Endodermal cell (in vitro differentiated cells): ENCODE measurements around the gene IL1RAP. TPM values are rescaled to one million over a fixed set of nuclear protein-coding genes. Genes with fewer than 3 reads are reported as not detected.

Experiments
- DNase-seq: peaks from one replicate; pipeline ENCODE4 v3.0.0-alpha.2; 2017
- H3K27ac ChIP-seq: 2 replicates; pipeline ENCODE4 v1.5.1; 2013; ENCODE audit warnings: mild to moderate bottlenecking, low read depth, low read length, moderate library complexity
- H3K27me3 ChIP-seq: 2 replicates; pipeline ENCODE4 v1.6.1; 2013; ENCODE audit warnings: mild to moderate bottlenecking, low read length, moderate library complexity; ENCODE audit not compliant: insufficient read depth, control insufficient read depth, poor library complexity, severe bottlenecking
- H3K36me3 ChIP-seq: 2 replicates; pipeline ENCODE4 v1.7.0; 2013; ENCODE audit warnings: mild to moderate bottlenecking, low read length, moderate library complexity; ENCODE audit not compliant: control insufficient read depth, insufficient read depth
- H3K4me1 ChIP-seq: one replicate; pipeline ENCODE4 v1.7.0; 2013; ENCODE audit warnings: low read length; ENCODE audit not compliant: control insufficient read depth, insufficient read depth
- H3K4me3 ChIP-seq: 2 replicates; pipeline ENCODE4 v1.5.1; 2013; ENCODE audit warnings: mild to moderate bottlenecking, low read length, moderate library complexity
- H3K9ac ChIP-seq: 2 replicates; pipeline ENCODE4 v1.6.1; 2013; ENCODE audit warnings: mild to moderate bottlenecking, low read length, moderate library complexity; ENCODE audit not compliant: poor library complexity, severe bottlenecking; ENCODE audit errors: extremely low read depth
- H3K9me3 ChIP-seq: 2 replicates; pipeline ENCODE4 v1.6.1; 2013; ENCODE audit warnings: mild to moderate bottlenecking, low read length, moderate library complexity; ENCODE audit not compliant: control insufficient read depth
- H3K27ac Mint-ChIP-seq: 2 replicates; pipeline ENCODE4 v1.8.0; 2020; ENCODE audit warnings: mixed read lengths
- H3K27me3 Mint-ChIP-seq: 2 replicates; pipeline ENCODE4 v1.8.0; 2021; ENCODE audit warnings: mild to moderate bottlenecking, mixed read lengths; ENCODE audit not compliant: insufficient read depth
- H3K36me3 Mint-ChIP-seq: 2 replicates; pipeline ENCODE4 v1.8.0; 2020; ENCODE audit warnings: low read depth, mixed read lengths
- H3K4me1 Mint-ChIP-seq: 2 replicates; pipeline ENCODE4 v1.8.0; 2020; ENCODE audit warnings: mixed read lengths
- H3K4me3 Mint-ChIP-seq: 2 replicates; pipeline ENCODE4 v1.8.0; 2020; ENCODE audit warnings: mild to moderate bottlenecking, moderate library complexity, mixed read lengths
- H3K9me3 Mint-ChIP-seq: 2 replicates; pipeline ENCODE4 v1.8.0; 2020; ENCODE audit warnings: mild to moderate bottlenecking, mixed read lengths
- WGBS, 2 experiments: methylation state at CpG; one replicate each; pipeline versions ENCODE4 v1.1.5 to v1.1.7; 2013; ENCODE audit warnings: missing lambda C conversion rate in 2 of 2, mixed read lengths in 1 of 2; ENCODE audit not compliant: insufficient coverage in 1 of 2, insufficient read length in 1 of 2; 5-methylcytosine and 5-hydroxymethylcytosine counted together
- total RNA-seq, 2 donors: library from RNA; stranded (reverse); fragmentation: NEBNext Ultra II Directional in 1 of 2; extraction: Animal tissue kit (Norgen Biotek cat#: 25700) in 1 of 2; gene quantifications; 2 replicates in 1 of 2; 3 replicates in 1 of 2; pipeline ENCODE4 v1.2.1, GENCODE V29; 2021
- TF ChIP-seq, protein P1 (sequence below): fragments of 200-600 bp; sonication (generic); conservative IDR thresholded peaks from 2 replicates; pipeline ENCODE4 v1.5.0; 2021; ENCODE audit warnings: antibody characterized with exemption, mild to moderate bottlenecking

IL1RAP gene
- total RNA-seq, 2 donors from 2014 or later, result 2.6 to 6.0 TPM

DNA sequence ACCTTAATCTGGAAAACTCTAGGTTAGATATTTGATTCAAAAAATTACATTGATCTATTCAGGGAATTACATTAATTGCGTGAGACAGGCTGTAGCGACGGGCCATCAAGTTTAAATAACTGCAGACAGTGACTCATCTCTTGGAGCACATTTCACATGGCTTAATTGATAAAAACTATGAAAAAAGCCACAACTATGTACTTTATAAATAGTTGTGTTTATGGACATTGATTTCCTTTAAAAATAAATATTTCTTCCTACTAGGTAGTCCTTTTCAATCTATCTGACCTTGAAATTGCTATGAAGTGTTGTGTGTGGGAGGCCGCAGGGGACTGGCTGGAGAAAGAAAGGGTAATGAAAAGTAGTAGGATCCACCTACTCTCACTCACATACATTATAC lies 157.8 kb downstream of the IL1RAP start:
- DNase-seq, result no peak
- no peaks in the 10 kb centered on the region for H3K4me1 ChIP-seq
- Mint-ChIP-seq H3K27ac (no peak overlapping the region), H3K27me3 (no peaks in the 10 kb centered on the region), H3K4me3 (no peak overlapping the region), H3K36me3 (no peaks in the 10 kb centered on the region), H3K9me3 (no peaks in the 10 kb centered on the region), H3K4me1 (peaks cover 3% of the 10 kb centered on the region)
- H3K27ac ChIP-seq, result no peak overlapping the region
- H3K27me3 ChIP-seq, result no peaks in the 10 kb centered on the region
- WGBS, 2 experiments, result 60 to 81% methylated on average over 2 to 3 of the region's 4 CpGs
- H3K36me3 ChIP-seq, result no peaks in the 10 kb centered on the region
- H3K4me3 ChIP-seq, result no peak overlapping the region
- no peaks in the 10 kb centered on the region for H3K9me3 ChIP-seq
- H3K9ac ChIP-seq, result no peak overlapping the region
- TF ChIP-seq, protein P1, sequence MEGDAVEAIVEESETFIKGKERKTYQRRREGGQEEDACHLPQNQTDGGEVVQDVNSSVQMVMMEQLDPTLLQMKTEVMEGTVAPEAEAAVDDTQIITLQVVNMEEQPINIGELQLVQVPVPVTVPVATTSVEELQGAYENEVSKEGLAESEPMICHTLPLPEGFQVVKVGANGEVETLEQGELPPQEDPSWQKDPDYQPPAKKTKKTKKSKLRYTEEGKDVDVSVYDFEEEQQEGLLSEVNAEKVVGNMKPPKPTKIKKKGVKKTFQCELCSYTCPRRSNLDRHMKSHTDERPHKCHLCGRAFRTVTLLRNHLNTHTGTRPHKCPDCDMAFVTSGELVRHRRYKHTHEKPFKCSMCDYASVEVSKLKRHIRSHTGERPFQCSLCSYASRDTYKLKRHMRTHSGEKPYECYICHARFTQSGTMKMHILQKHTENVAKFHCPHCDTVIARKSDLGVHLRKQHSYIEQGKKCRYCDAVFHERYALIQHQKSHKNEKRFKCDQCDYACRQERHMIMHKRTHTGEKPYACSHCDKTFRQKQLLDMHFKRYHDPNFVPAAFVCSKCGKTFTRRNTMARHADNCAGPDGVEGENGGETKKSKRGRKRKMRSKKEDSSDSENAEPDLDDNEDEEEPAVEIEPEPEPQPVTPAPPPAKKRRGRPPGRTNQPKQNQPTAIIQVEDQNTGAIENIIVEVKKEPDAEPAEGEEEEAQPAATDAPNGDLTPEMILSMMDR, result no peak

DNA sequence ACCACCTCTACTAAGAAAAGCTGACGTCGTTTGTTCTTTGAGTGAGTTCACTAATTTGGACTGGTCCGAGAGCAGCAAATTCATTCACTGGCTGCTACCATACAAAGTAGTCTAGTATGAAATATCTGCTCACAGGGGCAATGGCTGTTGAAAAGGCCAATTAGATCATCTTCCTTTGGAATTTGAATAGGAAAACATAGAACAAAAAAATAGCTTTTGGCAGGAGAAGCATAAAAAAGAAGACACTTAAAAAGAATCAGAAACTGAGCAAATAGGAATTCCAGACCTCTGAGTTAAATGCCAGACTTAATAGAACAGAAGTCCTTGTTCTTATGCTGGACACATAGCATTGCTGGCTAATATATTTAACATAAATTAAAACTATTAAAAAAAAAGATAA lies 159.3 kb downstream of the IL1RAP start:
- no peak overlapping the region for H3K27ac Mint-ChIP-seq
- H3K4me1 Mint-ChIP-seq, result peaks cover 3% of the 10 kb centered on the region
- WGBS, 2 experiments, result 96% methylated on average over 3 of the region's 3 CpGs; no CpG with 5 or more reads in 1 of the 2 experiments
- H3K9me3 Mint-ChIP-seq, result peaks cover 5% of the 10 kb centered on the region
- H3K27me3 ChIP-seq, result no peaks in the 10 kb centered on the region
- no peak overlapping the region for H3K27ac ChIP-seq
- H3K4me3 Mint-ChIP-seq, result no peak overlapping the region
- no peaks in the 10 kb centered on the region for H3K36me3 ChIP-seq
- TF ChIP-seq, protein P1, result no peak
- H3K9me3 ChIP-seq, result no peaks in the 10 kb centered on the region
- H3K4me1 ChIP-seq, result no peaks in the 10 kb centered on the region
- DNase-seq, result no peak
- H3K36me3 Mint-ChIP-seq, result no peaks in the 10 kb centered on the region
- H3K27me3 Mint-ChIP-seq, result no peaks in the 10 kb centered on the region
- no peak overlapping the region for H3K9ac ChIP-seq
- H3K4me3 ChIP-seq, result no peak overlapping the region

DNA sequence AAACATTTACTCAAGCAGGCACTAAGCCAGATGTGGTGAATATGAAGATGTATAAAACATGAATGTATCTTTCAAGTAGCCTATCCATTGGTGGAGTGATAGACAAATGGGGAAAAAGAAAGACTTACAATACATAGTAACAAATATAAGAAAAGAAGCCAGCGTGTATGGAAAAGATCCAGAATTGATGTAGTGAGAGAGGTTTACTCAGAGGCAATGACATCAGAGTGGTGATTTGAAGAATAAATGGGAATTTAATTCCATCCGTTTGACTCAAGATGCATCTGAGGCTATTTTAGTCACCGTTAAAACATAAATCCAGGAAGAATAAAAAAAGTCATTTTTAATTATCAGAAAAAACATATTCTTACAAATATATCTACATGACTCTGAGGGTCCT lies 162.6 kb downstream of the IL1RAP start:
- no peaks in the 10 kb centered on the region for H3K4me1 ChIP-seq
- no peak overlapping the region for H3K4me3 Mint-ChIP-seq
- 92 to 100% methylated on average over 2 to 3 of the region's 3 CpGs for WGBS, 2 experiments

More for the DNA sequence above, 162.6 kb downstream of the IL1RAP start:
- Mint-ChIP-seq H3K9me3 (peaks cover 9% of the 10 kb centered on the region), H3K36me3 (no peaks in the 10 kb centered on the region), H3K27me3 (no peaks in the 10 kb centered on the region), H3K4me1 (peaks cover 3% of the 10 kb centered on the region), H3K27ac (no peak overlapping the region)
- no peaks in the 10 kb centered on the region for H3K27me3 ChIP-seq
- no peaks in the 10 kb centered on the region for H3K36me3 ChIP-seq
- H3K9me3 ChIP-seq, result no peaks in the 10 kb centered on the region
- H3K4me3 ChIP-seq, result no peak overlapping the region
- DNase-seq, result no peak
- TF ChIP-seq, protein P1, result no peak
- H3K27ac ChIP-seq, result no peak overlapping the region
- no peak overlapping the region for H3K9ac ChIP-seq
